NCI-H2196 (cell line): ENCODE results near the gene KCNJ10.
"Not testable (repeated sequence)": the region's sequence is repeated elsewhere in the genome, so short reads cannot be mapped to it uniquely, and the experiment has no call there.

Experiments used
- DNase-seq: peaks from one replicate; lab custom pipeline; 2025; ENCODE audit not compliant: unreplicated experiment; lab: John Stamatoyannopoulos, UW

KCNJ10 gene

GRCh38 chr1:160062230-160062532 is 7.8 kb downstream of the KCNJ10 start:
- no peak for DNase-seq

- no peak for DNase-seq
Measured at GRCh38 chr1:160061369-160062229, 8.4 kb downstream of the KCNJ10 start.

- DNase-seq, result no peak
Measured at GRCh38 chr1:160058087-160058486, 11.9 kb downstream of the KCNJ10 start.

- DNase-seq, result no peak
Measured at GRCh38 chr1:160056648-160057169, 13.3 kb downstream of the KCNJ10 start.

GRCh38 chr1:160053548-160054365 is 16.2 kb downstream of the KCNJ10 start:
- no peak for DNase-seq

GRCh38 chr1:160052936-160053335 is 17.0 kb downstream of the KCNJ10 start:
- no peak for DNase-seq

GRCh38 chr1:160050619-160051018 is 19.3 kb downstream of the KCNJ10 start:
- no peak for DNase-seq

GRCh38 chr1:160050182-160050581 is 19.8 kb downstream of the KCNJ10 start:
- not testable (repeated sequence) for DNase-seq

- no peak for DNase-seq
Measured at GRCh38 chr1:160049101-160049500, 20.9 kb downstream of the KCNJ10 start.

GRCh38 chr1:160048335-160048734 is 21.6 kb downstream of the KCNJ10 start:
- DNase-seq, result no peak

- DNase-seq, result no peak
Measured at GRCh38 chr1:160047111-160047991, 22.6 kb downstream of the KCNJ10 start.

GRCh38 chr1:160046494-160047110 is 23.4 kb downstream of the KCNJ10 start:
- peak; percentile 15 for DNase-seq

- no peak for DNase-seq
Measured at GRCh38 chr1:160045653-160046052, 24.3 kb downstream of the KCNJ10 start.

GRCh38 chr1:160043543-160043942 is 26.4 kb downstream of the KCNJ10 start:
- DNase-seq, result no peak

- DNase-seq, result no peak
Measured at GRCh38 chr1:160040476-160040875, 29.5 kb downstream of the KCNJ10 start.

- no peak for DNase-seq
Measured at GRCh38 chr1:160032165-160032820, 37.7 kb downstream of the KCNJ10 start.

GRCh38 chr1:160031365-160032164 is 38.4 kb downstream of the KCNJ10 start, which contains the start of gene PIGM:
Gene PIGM, minus strand, starts transcription at chr1:160031990. Its CDS starts 251 bp downstream, at chr1:160031739.
- peak; percentile 98 for DNase-seq

GRCh38 chr1:160030657-160031364 is 39.1 kb downstream of the KCNJ10 start:
- peak; percentile 9 for DNase-seq
